ENCODE data around the gene RANBP1.

The RANBP1 gene

GRCh38 chr22:20175597-20175900 is 59.6 kb downstream of the RANBP1 start:
- DNase-seq = no peak

GRCh38 chr22:20176421-20177085 is 60.6 kb downstream of the RANBP1 start:
- no peak for DNase-seq
